Measurements from ENCODE around the gene LCORL.

GRCh38 chr4:17956245-17956644 lies 65.3 kb downstream of the LCORL start:
- TF ChIP-seq POLR2A (IDR thresholded peaks at IDR 0.05) (no peak), CTCF (IDR thresholded peaks at IDR 0.05) (no peak)
